Activated CD4-positive, alpha-beta T cell treated with anti-CD3 and anti-CD28 coated beads, Interleukin-2, amount 50 U/mL, for 48 hours (primary cell): Measurements from ENCODE around the gene CHD1.

Source experiments
- DNase-seq, 2 experiments: peaks; one replicate each; pipeline ENCODE4 v3.0.0-alpha.2; 2020

The CHD1 gene

DNA sequence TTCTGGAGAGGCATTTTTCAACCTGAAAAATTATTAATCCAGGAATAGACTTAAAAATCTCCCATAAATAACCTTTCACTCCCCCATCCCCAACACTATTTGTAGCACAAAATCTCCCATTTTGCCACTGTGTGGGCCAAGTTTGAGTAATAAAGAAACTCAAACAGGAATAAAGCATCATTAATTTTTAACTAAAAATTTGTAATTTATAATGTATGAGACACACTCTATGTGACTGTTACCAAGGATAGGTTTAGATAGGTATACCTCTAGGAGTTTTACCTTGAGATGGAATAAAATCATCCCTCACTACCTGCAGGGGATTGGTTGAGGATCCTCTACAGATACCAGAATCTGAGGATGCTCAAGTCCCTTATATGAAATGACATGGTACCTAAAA lies 30.1 kb downstream of the CHD1 start:
- no peak for DNase-seq

DNA sequence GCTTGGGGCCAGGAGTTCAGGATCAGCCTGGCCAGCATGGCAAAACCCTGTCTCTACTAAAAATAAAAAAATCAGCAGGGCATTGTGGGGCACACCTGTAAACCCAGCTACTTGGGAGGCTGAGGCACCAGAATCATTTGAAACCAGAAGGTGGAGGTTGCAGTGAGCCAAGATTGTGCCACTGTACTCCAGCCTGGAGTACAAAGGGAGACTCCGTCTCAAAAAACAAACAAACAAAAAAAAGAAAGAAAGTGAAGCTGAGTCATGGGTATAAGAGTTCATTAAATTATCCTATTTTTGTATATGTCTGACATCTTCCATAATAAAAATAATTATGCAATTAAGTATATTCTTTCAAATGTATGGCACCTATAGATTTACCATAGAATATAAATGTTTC lies 37.2 kb downstream of the CHD1 start:
- no peak for DNase-seq

DNA sequence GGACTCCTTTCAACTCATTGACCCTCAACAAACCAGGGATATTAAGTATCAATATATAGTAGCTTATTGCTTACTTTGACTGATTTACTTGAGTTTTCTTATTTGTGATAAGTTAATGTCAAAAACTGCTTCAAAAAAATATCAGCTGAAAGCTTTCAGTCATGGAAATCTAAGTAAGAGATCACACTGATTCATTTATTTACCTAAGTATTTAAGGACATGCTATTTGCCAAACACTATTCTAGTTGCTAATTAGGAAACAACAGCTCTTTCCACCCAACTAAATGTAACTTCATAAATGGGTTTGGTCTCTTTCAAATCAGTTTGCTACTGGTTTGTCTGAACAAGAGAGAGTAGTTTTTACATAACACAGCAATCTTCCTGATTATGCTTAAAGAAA lies 48.2 kb downstream of the CHD1 start:
- DNase-seq = no peak

- peak; percentile 16 to 33 for DNase-seq
These were observed 48.7 kb downstream of the CHD1 start for GRCh38 chr5:98880151-98880550.

GRCh38 chr5:98877600-98877999 lies 51.2 kb downstream of the CHD1 start:
- DNase-seq = no peak

- DNase-seq = no peak
These were observed 56.1 kb downstream of the CHD1 start for GRCh38 chr5:98872674-98873073.

DNA sequence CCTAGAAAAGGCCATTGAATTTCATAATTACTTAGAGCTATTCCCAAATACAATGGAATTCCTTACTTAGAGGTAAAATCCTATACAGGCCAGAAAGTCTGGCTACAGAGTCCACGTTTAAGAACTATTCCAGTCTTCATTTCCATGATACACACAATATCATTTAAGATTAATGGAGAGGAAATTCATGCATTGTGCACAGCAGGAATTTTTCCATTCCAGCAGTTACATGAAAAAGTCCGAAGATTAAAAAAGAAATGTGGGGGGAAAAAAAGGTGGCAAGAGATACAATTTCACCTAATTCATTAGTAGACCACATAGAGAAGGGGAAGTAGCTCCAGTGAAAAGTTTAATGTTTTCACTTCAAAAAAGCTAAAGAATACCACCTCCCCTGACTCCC lies 63.1 kb downstream of the CHD1 start:
- no peak for DNase-seq

- DNase-seq = no peak
These were observed 81.8 kb downstream of the CHD1 start for GRCh38 chr5:98847054-98847453.

- DNase-seq = no peak
These were observed 82.3 kb downstream of the CHD1 start for GRCh38 chr5:98846520-98846919.

- DNase-seq = no peak
These were observed 82.9 kb downstream of the CHD1 start for GRCh38 chr5:98845878-98846277.

DNA sequence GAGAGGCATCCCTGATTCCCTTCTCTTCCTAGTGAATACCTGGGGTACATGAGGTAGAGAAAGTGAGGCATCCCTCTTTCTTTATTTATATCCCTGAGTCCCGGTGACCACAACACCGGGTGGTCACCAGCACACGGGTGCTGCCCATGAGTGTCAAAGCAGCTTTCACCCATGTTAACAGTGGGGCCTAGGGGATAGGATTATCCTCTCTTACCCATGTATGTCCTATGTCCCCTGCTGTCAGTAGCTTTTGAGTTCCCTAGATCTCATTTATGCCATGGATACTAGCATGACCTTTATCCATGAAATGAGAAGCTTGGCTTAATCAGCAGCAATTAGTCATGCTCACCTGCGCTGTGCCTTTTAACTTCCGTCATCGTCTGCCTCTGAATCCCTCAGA lies 83.9 kb downstream of the CHD1 start:
- no peak for DNase-seq

GRCh38 chr5:98843481-98843880 lies 85.3 kb downstream of the CHD1 start:
- DNase-seq = no peak

GRCh38 chr5:98840946-98841345 lies 87.9 kb downstream of the CHD1 start:
- DNase-seq = no peak

- peak in 1 of 2 experiments; percentile 11 for DNase-seq
These were observed 89.1 kb downstream of the CHD1 start for GRCh38 chr5:98839469-98840383.

- no peak for DNase-seq
These were observed 92.6 kb downstream of the CHD1 start for GRCh38 chr5:98836175-98836574.

- DNase-seq = no peak
These were observed 101.1 kb downstream of the CHD1 start for GRCh38 chr5:98827588-98828284.

- DNase-seq = no peak
These were observed 101.6 kb downstream of the CHD1 start for GRCh38 chr5:98827161-98827560.

DNA sequence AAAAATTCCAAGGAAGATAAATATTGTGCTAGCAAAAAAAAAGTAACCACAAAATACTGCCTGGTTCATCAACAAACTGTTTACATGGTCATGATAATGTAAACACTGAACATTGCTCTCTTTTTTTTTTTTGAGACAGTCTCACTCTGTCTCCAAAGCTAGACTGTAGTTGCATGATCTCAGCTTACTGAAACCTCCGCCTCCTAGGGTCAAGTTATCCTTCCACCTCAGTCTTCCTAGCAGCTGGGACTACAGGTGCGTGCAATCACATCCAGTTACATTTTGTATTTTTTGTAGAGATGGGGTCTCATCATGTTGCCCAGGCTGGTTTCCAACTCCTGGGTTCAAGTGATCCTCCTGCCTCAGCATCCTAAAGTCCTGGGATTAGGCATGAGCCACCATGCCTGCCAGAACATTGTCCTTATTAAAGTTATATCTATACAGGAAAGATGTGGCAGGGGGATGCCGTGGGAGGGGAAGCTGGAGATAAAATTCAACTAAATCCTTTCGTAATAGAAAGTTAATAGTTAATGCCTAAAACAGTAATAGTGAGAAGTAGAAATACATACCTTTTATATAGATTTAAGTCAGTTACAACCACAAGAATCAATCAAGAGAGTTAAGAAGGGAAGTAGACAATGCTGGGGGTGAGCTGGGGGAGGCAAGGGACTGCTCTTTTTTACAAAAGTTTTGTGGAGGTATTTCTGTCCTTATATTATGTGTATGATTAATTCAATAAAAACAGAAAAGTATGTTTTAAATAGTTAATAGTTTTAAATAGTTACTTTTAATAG lies 103.0 kb downstream of the CHD1 start:
- no peak for DNase-seq

DNA sequence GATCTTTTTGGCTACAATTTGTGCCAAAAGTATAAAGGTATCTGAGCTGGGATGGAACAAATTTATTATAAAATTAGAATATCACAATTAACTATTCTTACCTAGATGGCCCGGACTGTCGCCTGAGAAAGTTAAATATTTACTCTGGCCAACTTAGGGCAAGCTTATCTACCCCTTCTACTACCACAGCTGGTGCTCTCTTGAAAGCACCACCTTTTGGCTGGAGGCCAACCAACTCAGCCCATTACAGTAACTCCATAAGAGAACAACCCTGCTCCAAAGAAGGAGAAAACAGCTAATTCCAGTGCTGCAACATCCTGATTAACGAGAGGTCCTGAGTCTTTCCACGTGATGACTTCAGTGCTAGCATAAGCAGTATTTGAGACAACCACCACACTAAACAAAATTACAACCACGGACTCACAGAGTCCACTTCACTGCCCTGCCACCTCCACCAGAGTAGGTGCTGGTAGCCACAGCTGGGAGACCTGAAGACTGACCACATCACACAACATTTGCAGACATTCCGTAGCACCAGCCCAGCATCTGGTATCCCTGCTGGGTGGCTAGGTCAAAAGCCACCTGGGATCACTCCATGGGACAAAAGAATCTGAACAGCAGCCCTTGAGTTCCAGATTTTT lies 112.1 kb downstream of the CHD1 start:
- no peak for DNase-seq

DNA sequence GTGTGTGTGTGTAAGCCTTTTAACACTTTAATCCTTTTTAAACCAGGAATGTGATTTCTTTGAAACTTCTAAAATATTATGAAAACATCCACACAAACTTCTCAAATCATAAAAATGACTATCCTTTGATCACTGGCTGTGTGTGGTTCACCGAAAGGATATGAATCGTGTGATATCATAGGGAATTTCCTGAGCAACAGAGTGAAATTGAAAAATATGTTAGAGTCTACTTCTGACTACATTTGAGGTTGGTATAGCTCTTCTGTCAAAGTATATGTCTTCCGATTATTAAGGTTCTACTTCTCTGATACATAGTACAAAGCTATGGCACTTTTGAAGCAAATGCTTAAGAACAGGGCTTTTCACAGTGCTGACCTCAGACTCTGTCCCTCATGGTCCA lies 115.1 kb downstream of the CHD1 start:
- DNase-seq = no peak

DNA sequence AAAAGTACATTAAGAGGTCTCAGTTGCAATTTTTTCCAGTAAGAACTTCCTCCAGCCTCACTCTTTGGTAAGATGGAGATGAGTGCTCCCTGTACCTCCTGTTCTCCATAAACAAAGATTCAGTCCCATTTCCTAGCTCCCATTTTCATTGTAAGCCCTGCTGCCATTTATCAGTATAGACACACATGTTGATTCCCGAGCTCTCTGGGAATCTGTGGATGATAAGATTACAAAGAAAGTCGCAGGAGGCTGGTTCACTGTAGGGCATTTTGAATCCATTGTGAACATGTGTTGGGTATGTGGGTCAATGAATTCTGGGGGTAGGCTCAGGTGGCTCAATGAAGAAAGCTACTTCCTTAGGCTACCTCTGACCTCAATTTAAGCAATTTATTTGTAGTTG lies 118.6 kb downstream of the CHD1 start:
- no peak for DNase-seq

- no peak for DNase-seq
These were observed 121.0 kb downstream of the CHD1 start for GRCh38 chr5:98807806-98808205.

DNA sequence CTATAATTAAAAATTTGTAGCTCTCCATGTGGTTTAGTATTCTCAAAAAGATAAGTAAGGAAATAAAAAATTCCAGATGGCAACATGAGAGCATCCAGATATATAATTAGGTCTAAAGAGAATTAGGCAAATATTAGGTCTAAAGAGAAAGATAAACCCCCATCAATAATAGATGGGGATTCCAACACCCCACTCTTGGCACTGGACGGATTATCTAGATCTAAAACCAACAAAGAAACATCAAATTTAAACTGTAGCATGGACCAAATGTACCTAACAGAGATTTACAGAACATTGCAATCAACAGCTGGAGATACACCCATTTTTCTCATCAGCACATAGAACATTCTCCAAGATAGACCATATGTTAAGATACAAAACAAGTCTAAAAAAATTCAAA lies 123.7 kb downstream of the CHD1 start:
- DNase-seq = no peak
